GM12878 (cell line): ENCODE measurements around the gene CERCAM.

ENCODE experiments used
- CHD4 ChIP-seq: fragments of 200-600 bp; sonication (generic); IDR thresholded peaks from 2 replicates; pipeline ENCODE4 v1.6.1; 2016; ENCODE audit warnings: mild to moderate bottlenecking
- CTCF ChIP-seq, 3 experiments: IDR thresholded peaks in 2 of 3; conservative IDR thresholded peaks in 1 of 3; 2 replicates each; pipeline ENCODE4 v1.5.1; 2011; ENCODE audit warnings: low read depth in 3 of 3, low read length in 3 of 3, mild to moderate bottlenecking in 3 of 3, control low read depth in 2 of 3, moderate library complexity in 2 of 3, inconsistent platforms in 1 of 3, mixed read lengths in 1 of 3; ENCODE audit not compliant: control insufficient read depth in 2 of 3, insufficient read depth in 1 of 3; ENCODE audit errors: extremely low read depth in 1 of 3
- ETV6 ChIP-seq, 2 experiments: fragments of 450-650 bp in 1 of 2; IDR thresholded peaks in 1 of 2; conservative IDR thresholded peaks in 1 of 2; 2 replicates each; pipeline ENCODE4 v1.6.1; 2014; ENCODE audit warnings: antibody characterized with exemption in 1 of 2, borderline replicate concordance in 1 of 2, low read depth in 1 of 2, mild to moderate bottlenecking in 1 of 2, moderate library complexity in 1 of 2
- EZH2 ChIP-seq: IDR thresholded peaks from 2 replicates; pipeline ENCODE4 v1.6.1; 2012; ENCODE audit warnings: low read depth, mild to moderate bottlenecking, control low read depth, inconsistent platforms, low read length, borderline replicate concordance; ENCODE audit not compliant: control insufficient read depth
- JUNB ChIP-seq: IDR thresholded peaks from 2 replicates; pipeline ENCODE4 v1.6.1; 2016; ENCODE audit warnings: antibody characterized with exemption, mild to moderate bottlenecking
- KAT2A ChIP-seq: conservative IDR thresholded peaks from 2 replicates; pipeline ENCODE4 v1.6.1; 2011; ENCODE audit warnings: low read depth, low read length; ENCODE audit not compliant: control insufficient read depth
- NFXL1 ChIP-seq: fragments of 450-650 bp; IDR thresholded peaks from 2 replicates; pipeline ENCODE4 v1.6.1; 2017; ENCODE audit warnings: antibody characterized with exemption, mild to moderate bottlenecking, borderline replicate concordance
- NFYA ChIP-seq: IDR thresholded peaks from 2 replicates; pipeline ENCODE4 v1.6.1; 2011; ENCODE audit warnings: low read depth, mild to moderate bottlenecking, low read length, improper control_type of control experiment, borderline replicate concordance
- RCOR1 ChIP-seq: conservative IDR thresholded peaks from 2 replicates; pipeline ENCODE4 v1.6.1; 2012; ENCODE audit warnings: low read depth, low read length, improper control_type of control experiment
- REST ChIP-seq: IDR thresholded peaks from 2 replicates; pipeline ENCODE4 v1.6.1; 2012; ENCODE audit warnings: mild to moderate bottlenecking, low read depth, low read length
- SIN3A ChIP-seq: IDR thresholded peaks from 2 replicates; pipeline ENCODE4 v1.6.1; 2012; ENCODE audit warnings: low read depth, low read length, improper control_type of control experiment
- TAF1 ChIP-seq: IDR thresholded peaks from 2 replicates; pipeline ENCODE4 v1.6.1; 2011; ENCODE audit warnings: mild to moderate bottlenecking, low read depth, low read length, borderline replicate concordance
- ZZZ3 ChIP-seq: IDR thresholded peaks from 2 replicates; pipeline ENCODE4 v1.6.1; 2011; ENCODE audit warnings: low read depth; ENCODE audit not compliant: control insufficient read depth, insufficient read length
- TF ChIP-seq, protein P1 (sequence below): IDR thresholded peaks from 2 replicates; pipeline ENCODE4 v1.6.1; 2011; ENCODE audit warnings: borderline replicate concordance, low read depth, mild to moderate bottlenecking, moderate library complexity, low read length; ENCODE audit not compliant: insufficient read depth, poor library complexity, severe bottlenecking

- TF ChIP-seq NFYA (no peak), CHD4 (no peak), TAF1 (no peak), RCOR1 (no peak), ETV6 (conservative IDR thresholded peaks at IDR 0.05 in 1 of 2, IDR thresholded peaks at IDR 0.05 in 1 of 2; ENCODE audit: borderline replicate concordance in 1 of 2, low read depth in 1 of 2) (no peak), ZZZ3 (no peak), KAT2A (no peak), SIN3A (no peak), NFXL1 (no peak), JUNB (no peak), REST (no peak), CTCF (IDR thresholded peaks at IDR 0.05 in 2 of 3, conservative IDR thresholded peaks at IDR 0.05 in 1 of 3; ENCODE audit: control insufficient read depth in 2 of 3, extremely low read depth in 1 of 3, insufficient read depth in 1 of 3, low read depth in 3 of 3, low read length in 3 of 3) (no peak), EZH2 (no peak)
- TF ChIP-seq, protein P1, sequence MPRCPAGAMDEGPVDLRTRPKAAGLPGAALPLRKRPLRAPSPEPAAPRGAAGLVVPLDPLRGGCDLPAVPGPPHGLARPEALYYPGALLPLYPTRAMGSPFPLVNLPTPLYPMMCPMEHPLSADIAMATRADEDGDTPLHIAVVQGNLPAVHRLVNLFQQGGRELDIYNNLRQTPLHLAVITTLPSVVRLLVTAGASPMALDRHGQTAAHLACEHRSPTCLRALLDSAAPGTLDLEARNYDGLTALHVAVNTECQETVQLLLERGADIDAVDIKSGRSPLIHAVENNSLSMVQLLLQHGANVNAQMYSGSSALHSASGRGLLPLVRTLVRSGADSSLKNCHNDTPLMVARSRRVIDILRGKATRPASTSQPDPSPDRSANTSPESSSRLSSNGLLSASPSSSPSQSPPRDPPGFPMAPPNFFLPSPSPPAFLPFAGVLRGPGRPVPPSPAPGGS, result no peak
Observed at GRCh38 chr9:128372188-128372641, 48.4 kb upstream of the CERCAM start.
